ENCODE results near the gene IKZF2. TPM values are rescaled to one million over a fixed set of nuclear protein-coding genes. Genes with fewer than 3 reads are reported as not detected.

Gene IKZF2
- total and polyA plus RNA-seq, 2 donors (not counting 3 experiments of a cell fraction or from before 2014, with no cell fraction given) = 0.08 to 0.46 TPM

GRCh38 chr2:213015387-213016165 is 135.8 kb downstream of the IKZF2 start:
- H3K9ac ChIP-seq (replicated peaks; ENCODE audit: extremely low read depth, insufficient read depth, low read length) = no peak overlapping the region
- H3K4me3 ChIP-seq (replicated peaks in 1 of 3; ENCODE audit: insufficient read depth in 1 of 3, low read depth in 1 of 3, low read length in 3 of 3) = no peak overlapping the region
- ChIA-PET POLR2A (no interaction called here), CTCF (no interaction called here)
- H2AFZ ChIP-seq (ENCODE audit: low read depth, low read length) = no peak overlapping the region
- no TSS peak for BruUV-seq (replicated peaks)
- no peak overlapping the region for H3K4me2 ChIP-seq (ENCODE audit: insufficient read depth, low read length)
- no peaks in the 10 kb centered on the region for H3K9me1 ChIP-seq (replicated peaks; ENCODE audit: control insufficient read depth, extremely low read depth, insufficient read depth, low read length)
- intact Hi-C loops (cut with micrococcal nuclease) (no loop called here), dilution Hi-C loops (cut with MboI; ENCODE audit: extremely low pct_ligation_motif_present, low sequenced_read_pairs) (no loop called here)
- no peaks in the 10 kb centered on the region for H3K9me3 ChIP-seq (replicated peaks; ENCODE audit: control insufficient read depth, insufficient read depth, low read length)
- H3K36me3 ChIP-seq (ENCODE audit: control insufficient read depth in 2 of 2, extremely low read depth in 1 of 2, insufficient read depth in 2 of 2, low read length in 2 of 2) = no peaks in the 10 kb centered on the region
- FAIRE-seq (no peak), DNase-seq (ENCODE audit: low read depth, low spot score) (no peak)
- H3K79me2 ChIP-seq (ENCODE audit: control insufficient read depth, insufficient read depth, low read length) = no peaks in the 10 kb centered on the region
- H3K27me3 ChIP-seq (ENCODE audit: control insufficient read depth in 2 of 2, insufficient read depth in 2 of 2, low read length in 2 of 2) = no peaks in the 10 kb centered on the region
- no peaks in the 10 kb centered on the region for H3K4me1 ChIP-seq (ENCODE audit: control insufficient read depth, extremely low read depth, insufficient read depth, low read length)
- no peak overlapping the region for H3K27ac ChIP-seq (ENCODE audit: insufficient read depth, low read depth, low read length)
- TF ChIP-seq EZH2 (IDR thresholded peaks at IDR 0.05; ENCODE audit: borderline replicate concordance, low read depth, low read length, severe bottlenecking) (no peak), POLR2AphosphoS5 (IDR thresholded peaks at IDR 0.05; ENCODE audit: insufficient read depth, low read depth, low read length) (no peak), MAX (IDR thresholded peaks at IDR 0.05; ENCODE audit: insufficient read depth, insufficient read length) (no peak), FOS (IDR thresholded peaks at IDR 0.05; ENCODE audit: borderline replicate concordance, insufficient read depth, low read length) (no peak), JUN (IDR thresholded peaks at IDR 0.05; ENCODE audit: borderline replicate concordance, insufficient read depth, insufficient read length, low read depth) (no peak), MYC (IDR thresholded peaks at IDR 0.05; ENCODE audit: low read depth, low read length) (no peak), CTCF (IDR thresholded peaks at IDR 0.05; ENCODE audit: extremely low read depth in 1 of 2, insufficient read depth in 1 of 2, low read depth in 1 of 2, low read length in 2 of 2) (no peak), GATA2 (IDR thresholded peaks at IDR 0.05; ENCODE audit: insufficient read depth, insufficient read length, low read depth, low read length) (no peak), POLR2A (IDR thresholded peaks at IDR 0.05; ENCODE audit: low read depth, low read length) (no peak)
- H4K20me1 ChIP-seq (replicated peaks; ENCODE audit: control insufficient read depth, extremely low read depth, insufficient read depth, low read length) = no peaks in the 10 kb centered on the region

Data from endothelial cell of umbilical vein (primary cell).